ENCODE data around the gene FYCO1. TPM values are rescaled to one million over a fixed set of nuclear protein-coding genes. Genes with fewer than 3 reads are reported as not detected.

Gene FYCO1
- total and polyA plus RNA-seq, 10 donors, result 5.2 to 40.1 (median 30.5) TPM

GRCh38 chr3:45906681-45907407, 88.8 kb downstream of the FYCO1 start:
- no peaks in the 10 kb centered on the region for H3K27me3 ChIP-seq (replicated peaks in 1 of 7)
- WGBS, 5 donors, result 73 to 87% (median 81%) methylated on average over 6 to 9 of the region's 9 CpGs
- no peak for DNase-seq
- peaks cover 4 to 76% (median 17%) of the 10 kb centered on the region in 6 donors for H3K4me1 ChIP-seq
- no peak overlapping the region for H3K27ac ChIP-seq
- H3K4me3 ChIP-seq, result no peak overlapping the region
- no peaks in the 10 kb centered on the region for H3K9me3 ChIP-seq
- TF ChIP-seq POLR2AphosphoS5 (IDR thresholded peaks at IDR 0.05) (peak in 1 of 3 donors; percentile 21), POLR2A (IDR thresholded peaks at IDR 0.05) (no peak), CTCF (IDR thresholded peaks at IDR 0.05 in 8 of 11, conservative IDR thresholded peaks at IDR 0.05 in 3 of 11) (no peak)
- intact Hi-C loops (cut with DNase I; ENCODE audit: low total_unique reads), result no loop called here
- peaks cover 0 to 6% (median 0%) of the 10 kb centered on the region in 6 donors for H3K36me3 ChIP-seq

- Histone ChIP-seq H3K4me3 (no peak overlapping the region), H3K27ac (no peak overlapping the region)
- 85 to 92% (median 88%) methylated on average over 2 to 3 of the region's 3 CpGs for WGBS, 5 donors
These were observed 89.9 kb downstream of the FYCO1 start for GRCh38 chr3:45905755-45906154.

GRCh38 chr3:45904931-45905330, 90.7 kb downstream of the FYCO1 start:
- DNase-seq, result peak; percentile 47
- Histone ChIP-seq H3K27me3 (replicated peaks in 1 of 7) (no peaks in the 10 kb centered on the region), H3K4me1 (peaks cover 4 to 57% (median 15%) of the 10 kb centered on the region in 6 donors), H3K9me3 (no peaks in the 10 kb centered on the region), H3K36me3 (no peaks in the 10 kb centered on the region), H3K4me3 (no peak overlapping the region), H3K27ac (peak overlapping the region in 4 of 8 donors; percentile 5 to 43 (median 14))
- 49 to 69% (median 61%) methylated on average over 3 of the region's 3 CpGs for WGBS, 5 donors
- TF ChIP-seq CTCF (IDR thresholded peaks at IDR 0.05 in 8 of 11, conservative IDR thresholded peaks at IDR 0.05 in 3 of 11) (no peak), POLR2AphosphoS5 (IDR thresholded peaks at IDR 0.05) (no peak), POLR2A (IDR thresholded peaks at IDR 0.05) (no peak)
- intact Hi-C loops (cut with DNase I; ENCODE audit: low total_unique reads), result no loop called here

More at GRCh38 chr3:45905755-45906154, 89.9 kb downstream of the FYCO1 start:
- Histone ChIP-seq H3K9me3 (no peaks in the 10 kb centered on the region), H3K36me3 (no peaks in the 10 kb centered on the region), H3K27me3 (replicated peaks in 1 of 7) (no peaks in the 10 kb centered on the region), H3K4me1 (peaks cover 4 to 65% (median 15%) of the 10 kb centered on the region in 6 donors)
- no peak for TF ChIP-seq CTCF (IDR thresholded peaks at IDR 0.05 in 8 of 11, conservative IDR thresholded peaks at IDR 0.05 in 3 of 11)
- no peak for TF ChIP-seq POLR2A (IDR thresholded peaks at IDR 0.05)
- no peak for TF ChIP-seq POLR2AphosphoS5 (IDR thresholded peaks at IDR 0.05)
- intact Hi-C loops (cut with DNase I; ENCODE audit: low total_unique reads), result no loop called here
- DNase-seq, result no peak

GRCh38 chr3:45896956-45897355, 98.7 kb downstream of the FYCO1 start:
- Histone ChIP-seq H3K27ac (no peak overlapping the region), H3K27me3 (replicated peaks in 1 of 7) (no peaks in the 10 kb centered on the region), H3K4me1 (peaks cover 0 to 34% (median 7%) of the 10 kb centered on the region in 6 donors), H3K4me3 (no peak overlapping the region), H3K36me3 (no peaks in the 10 kb centered on the region), H3K9me3 (no peaks in the 10 kb centered on the region)
- intact Hi-C loops (cut with DNase I; ENCODE audit: low total_unique reads), result no loop called here
- no peak for DNase-seq
- no peak for TF ChIP-seq CTCF (IDR thresholded peaks at IDR 0.05 in 8 of 11, conservative IDR thresholded peaks at IDR 0.05 in 3 of 11)
- TF ChIP-seq POLR2A (IDR thresholded peaks at IDR 0.05), result no peak
- no peak for TF ChIP-seq POLR2AphosphoS5 (IDR thresholded peaks at IDR 0.05)
- WGBS, 5 donors, result 78 to 88% (median 81%) methylated on average over 3 of the region's 3 CpGs
